Progenitor cell of endocrine pancreas (in vitro differentiated cells): Measurements from ENCODE around the gene OR56A4. TPM values are rescaled to one million over a fixed set of nuclear protein-coding genes. Genes with fewer than 3 reads are reported as not detected.

Experiments
- DNase-seq: peaks from one replicate; pipeline ENCODE4 v3.0.0; 2021; ENCODE audit warnings: low spot score; ENCODE audit not compliant: unreplicated experiment
- H3K27ac Mint-ChIP-seq: 2 replicates; pipeline ENCODE4 v1.8.0; 2021; ENCODE audit warnings: mild to moderate bottlenecking, moderate library complexity, mixed read lengths
- H3K27me3 Mint-ChIP-seq: 2 replicates; pipeline ENCODE4 v1.8.0; 2021; ENCODE audit warnings: mixed read lengths
- H3K36me3 Mint-ChIP-seq: 2 replicates; pipeline ENCODE4 v1.8.0; 2022; ENCODE audit warnings: mixed read lengths; ENCODE audit not compliant: insufficient read depth
- H3K4me1 Mint-ChIP-seq: 2 replicates; pipeline ENCODE4 v1.8.0; 2021; ENCODE audit warnings: low read depth, mixed read lengths
- H3K4me3 Mint-ChIP-seq: 2 replicates; pipeline ENCODE4 v1.8.0; 2021; ENCODE audit warnings: low read depth, mild to moderate bottlenecking, moderate library complexity, mixed read lengths
- H3K9me3 Mint-ChIP-seq: 2 replicates; pipeline ENCODE4 v1.8.0; 2021; ENCODE audit warnings: low read depth, mixed read lengths
- CTCF ChIP-seq: fragments of 200-600 bp; sonication (generic); IDR thresholded peaks from one replicate; pipeline ENCODE4 v1.5.0; 2021; ENCODE audit warnings: antibody characterized with exemption, mild to moderate bottlenecking; ENCODE audit not compliant: unreplicated experiment
- long read RNA-seq: library from polyadenylated mRNA; unstranded; transcript quantifications from one replicate; pipeline ENCODE4 v2.0.0, GENCODE V29; 2020
- total RNA-seq: library from RNA; stranded (reverse); gene quantifications from 2 replicates; pipeline ENCODE4 v1.2.1, GENCODE V29; 2021

Gene OR56A4
- total RNA-seq: 0.07 and 0.13 TPM in 2 replicates
- long read RNA-seq: 0 reads

GRCh38 chr11:6006846-6007245 lies at the start of gene OR56A4:
TSS of gene OR56A4 (minus strand) at chr11:6006946. CDS start at chr11:6002992, 3,954 bp downstream.
- no peaks in the 10 kb centered on the region for H3K36me3 Mint-ChIP-seq
- peaks cover 22% of the 10 kb centered on the region for H3K27me3 Mint-ChIP-seq
- H3K4me1 Mint-ChIP-seq: no peaks in the 10 kb centered on the region
- TF ChIP-seq CTCF: no peak
- no peak within 1 kb of the TSS for H3K27ac Mint-ChIP-seq
- no peak within 1 kb of the TSS for H3K4me3 Mint-ChIP-seq
- no peak for DNase-seq
- no peaks in the 10 kb centered on the region for H3K9me3 Mint-ChIP-seq

GRCh38 chr11:6055569-6055968 lies 48.8 kb upstream of the OR56A4 start:
- H3K9me3 Mint-ChIP-seq: no peaks in the 10 kb centered on the region

GRCh38 chr11:6052374-6052773 lies 45.6 kb upstream of the OR56A4 start:
- H3K36me3 Mint-ChIP-seq: no peaks in the 10 kb centered on the region

More at GRCh38 chr11:6055569-6055968, 48.8 kb upstream of the OR56A4 start:
- DNase-seq: no peak
- no peak overlapping the region for H3K4me3 Mint-ChIP-seq
- no peaks in the 10 kb centered on the region for H3K36me3 Mint-ChIP-seq
- no peak overlapping the region for H3K27ac Mint-ChIP-seq
- H3K27me3 Mint-ChIP-seq: no peaks in the 10 kb centered on the region
- no peak for TF ChIP-seq CTCF
- H3K4me1 Mint-ChIP-seq: peaks cover 4% of the 10 kb centered on the region

GRCh38 chr11:6040874-6041273 lies 34.1 kb upstream of the OR56A4 start:
- no peak for DNase-seq
- no peak overlapping the region for H3K4me3 Mint-ChIP-seq
- no peaks in the 10 kb centered on the region for H3K4me1 Mint-ChIP-seq
- no peaks in the 10 kb centered on the region for H3K9me3 Mint-ChIP-seq
- no peak for TF ChIP-seq CTCF
- H3K36me3 Mint-ChIP-seq: no peaks in the 10 kb centered on the region
- H3K27ac Mint-ChIP-seq: no peak overlapping the region
- no peaks in the 10 kb centered on the region for H3K27me3 Mint-ChIP-seq

More at GRCh38 chr11:6052374-6052773, 45.6 kb upstream of the OR56A4 start:
- TF ChIP-seq CTCF: no peak
- H3K4me3 Mint-ChIP-seq: no peak overlapping the region
- peaks cover 5% of the 10 kb centered on the region for H3K27me3 Mint-ChIP-seq
- no peak overlapping the region for H3K27ac Mint-ChIP-seq
- H3K9me3 Mint-ChIP-seq: no peaks in the 10 kb centered on the region
- peaks cover 8% of the 10 kb centered on the region for H3K4me1 Mint-ChIP-seq
- DNase-seq: no peak

- Mint-ChIP-seq H3K27ac (no peak within 1 kb of the TSS), H3K9me3 (no peaks in the 10 kb centered on the region), H3K4me1 (no peaks in the 10 kb centered on the region), H3K4me3 (no peak within 1 kb of the TSS), H3K36me3 (no peaks in the 10 kb centered on the region), H3K27me3 (no peaks in the 10 kb centered on the region)
- no peak for DNase-seq
- TF ChIP-seq CTCF: no peak
These were observed 24.1 kb upstream of the OR56A4 start, which contains the start of gene OR56A1 for GRCh38 chr11:6030708-6031405. TSS of gene OR56A1 (minus strand) at chr11:6030758. CDS start at chr11:6027692, 3,066 bp downstream.
